A673 (cell line): ENCODE results near the gene SBF2.

Source experiments
- EZH2 ChIP-seq: fragments of 200-600 bp; sonication (generic); IDR thresholded peaks from 2 replicates; pipeline ENCODE4 v1.6.1; 2017; ENCODE audit warnings: borderline replicate concordance, low read depth, mild to moderate bottlenecking, mixed read lengths, antibody characterized with exemption, low read length; ENCODE audit not compliant: poor library complexity, severe bottlenecking
- TF ChIP-seq, protein P1 (sequence below): fragments of 300-800, 200-600 bp; sonication (generic); conservative IDR thresholded peaks from 2 replicates; pipeline ENCODE4 v1.5.1; 2017; ENCODE audit warnings: low read depth, mild to moderate bottlenecking, antibody characterized with exemption, low read length, moderate library complexity, mixed read lengths

DNA sequence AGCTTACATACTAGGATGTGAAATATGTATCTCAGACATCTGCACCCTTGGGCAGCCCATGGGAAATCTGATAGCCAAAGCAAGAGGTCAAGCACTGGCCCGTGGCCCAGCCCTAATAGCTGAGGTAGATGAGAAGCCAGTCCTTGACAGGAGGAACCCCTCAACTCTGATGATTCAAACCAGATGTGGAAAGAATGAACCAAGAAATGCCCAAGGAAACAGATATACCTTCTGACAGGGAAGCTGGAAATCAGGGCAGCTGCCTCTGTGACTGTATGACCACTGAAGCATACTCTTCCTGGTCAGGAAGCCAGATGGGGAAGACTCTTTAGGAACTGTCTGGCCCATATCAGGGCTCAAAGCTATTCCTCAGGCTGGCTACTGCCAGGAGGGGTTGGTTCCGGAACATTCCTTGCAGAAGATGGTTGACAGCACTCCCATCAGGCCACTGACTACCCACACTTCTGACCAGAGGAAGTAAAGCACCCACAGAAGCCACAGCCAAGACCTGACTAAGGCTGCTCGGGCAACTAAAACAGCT is 506.0 kb downstream of the SBF2 start:
- TF ChIP-seq, protein P1, sequence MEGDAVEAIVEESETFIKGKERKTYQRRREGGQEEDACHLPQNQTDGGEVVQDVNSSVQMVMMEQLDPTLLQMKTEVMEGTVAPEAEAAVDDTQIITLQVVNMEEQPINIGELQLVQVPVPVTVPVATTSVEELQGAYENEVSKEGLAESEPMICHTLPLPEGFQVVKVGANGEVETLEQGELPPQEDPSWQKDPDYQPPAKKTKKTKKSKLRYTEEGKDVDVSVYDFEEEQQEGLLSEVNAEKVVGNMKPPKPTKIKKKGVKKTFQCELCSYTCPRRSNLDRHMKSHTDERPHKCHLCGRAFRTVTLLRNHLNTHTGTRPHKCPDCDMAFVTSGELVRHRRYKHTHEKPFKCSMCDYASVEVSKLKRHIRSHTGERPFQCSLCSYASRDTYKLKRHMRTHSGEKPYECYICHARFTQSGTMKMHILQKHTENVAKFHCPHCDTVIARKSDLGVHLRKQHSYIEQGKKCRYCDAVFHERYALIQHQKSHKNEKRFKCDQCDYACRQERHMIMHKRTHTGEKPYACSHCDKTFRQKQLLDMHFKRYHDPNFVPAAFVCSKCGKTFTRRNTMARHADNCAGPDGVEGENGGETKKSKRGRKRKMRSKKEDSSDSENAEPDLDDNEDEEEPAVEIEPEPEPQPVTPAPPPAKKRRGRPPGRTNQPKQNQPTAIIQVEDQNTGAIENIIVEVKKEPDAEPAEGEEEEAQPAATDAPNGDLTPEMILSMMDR: no peak
- no peak for TF ChIP-seq EZH2
